Prostate gland (tissue), 2 donors: ENCODE measurements around the gene PLEKHA7.

Source experiments
- CTCF ChIP-seq, 4 experiments: fragments of 200-600 bp in 2 of 4; fragments of 450-650 bp in 2 of 4; sonication (generic) in 2 of 4; IDR thresholded peaks; 1 replicate in 3 of 4; 2 replicates in 1 of 4; pipeline ENCODE4 v1.5.1; 2016 to 2019; ENCODE audit warnings: antibody characterized with exemption in 4 of 4, mild to moderate bottlenecking in 2 of 4, moderate library complexity in 2 of 4
- POLR2A ChIP-seq: fragments of 450-650 bp; IDR thresholded peaks from one replicate; pipeline ENCODE4 v1.6.1; 2016; ENCODE audit warnings: antibody characterized with exemption, mild to moderate bottlenecking
- POLR2AphosphoS5 ChIP-seq: sonication (generic); formaldehyde crosslinking; IDR thresholded peaks from one replicate; pipeline ENCODE4 v1.6.1; 2017; ENCODE audit warnings: antibody characterized with exemption

DNA sequence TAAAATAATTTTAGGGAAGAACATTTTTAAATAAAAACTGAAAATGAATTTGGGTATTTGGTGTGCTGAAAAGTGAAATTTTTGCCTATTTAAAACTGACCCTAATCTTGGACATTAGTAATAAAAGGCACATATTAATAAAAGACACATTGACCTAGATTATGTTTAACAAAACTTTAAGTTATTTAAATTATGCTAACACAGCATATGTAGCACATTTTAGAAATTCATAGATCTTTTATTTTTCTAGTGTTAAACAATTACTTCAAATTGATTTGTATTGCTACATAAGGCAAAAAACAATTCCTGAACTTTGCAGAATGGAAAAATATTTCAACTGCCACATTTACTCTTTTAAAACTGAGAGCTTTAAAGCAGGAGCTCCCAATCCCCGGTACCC is 265.1 kb downstream of the PLEKHA7 start:
- TF ChIP-seq CTCF (IDR thresholded peaks at IDR 0.05) (no peak), POLR2AphosphoS5 (no peak), POLR2A (no peak)
